ENCODE results near the gene PEX13. TPM values are rescaled to one million over a fixed set of nuclear protein-coding genes. Genes with fewer than 3 reads are reported as not detected.

Gene PEX13
- total and polyA plus RNA-seq, 7 donors: 12.0 to 61.6 (median 19.1) TPM

GRCh38 chr2:61090386-61090921 is 72.9 kb downstream of the PEX13 start:
- Histone ChIP-seq H3K9me3 (peaks cover 0 to 6% (median 0%) of the 10 kb centered on the region in 4 donors), H3K4me3 (no peak overlapping the region), H3K27ac (no peak overlapping the region), H3K36me3 (peaks cover 0 to 39% (median 1%) of the 10 kb centered on the region in 4 donors), H3K4me1 (no peaks in the 10 kb centered on the region), H3K27me3 (no peaks in the 10 kb centered on the region)
- no peak for DNase-seq
- WGBS, 2 donors: 96 to 97% methylated on average over 5 of the region's 5 CpGs
- TF ChIP-seq POLR2AphosphoS5 (IDR thresholded peaks at IDR 0.05): no peak
- TF ChIP-seq EP300 (IDR thresholded peaks at IDR 0.05): no peak
- no peak for TF ChIP-seq POLR2A (IDR thresholded peaks at IDR 0.05)
- TF ChIP-seq CTCF (IDR thresholded peaks at IDR 0.05): no peak
- intact Hi-C loops (cut with DNase I): no loop called here

GRCh38 chr2:61091485-61091884 is 74.0 kb downstream of the PEX13 start:
- intact Hi-C loops (cut with DNase I): no loop called here
- WGBS, 2 donors: 96 to 97% methylated on average over 8 of the region's 8 CpGs
- peaks cover 0 to 29% (median 0%) of the 10 kb centered on the region in 4 donors for H3K36me3 ChIP-seq

GRCh38 chr2:61096438-61096837 is 78.9 kb downstream of the PEX13 start:
- 95 to 97% methylated on average over 3 of the region's 3 CpGs for WGBS, 2 donors
- TF ChIP-seq POLR2AphosphoS5 (IDR thresholded peaks at IDR 0.05) (no peak), POLR2A (IDR thresholded peaks at IDR 0.05) (no peak), EP300 (IDR thresholded peaks at IDR 0.05) (no peak), CTCF (IDR thresholded peaks at IDR 0.05) (no peak)

More at GRCh38 chr2:61091485-61091884, 74.0 kb downstream of the PEX13 start:
- H3K4me3 ChIP-seq: no peak overlapping the region
- no peak overlapping the region for H3K27ac ChIP-seq
- TF ChIP-seq POLR2AphosphoS5 (IDR thresholded peaks at IDR 0.05) (no peak), POLR2A (IDR thresholded peaks at IDR 0.05) (no peak), EP300 (IDR thresholded peaks at IDR 0.05) (no peak), CTCF (IDR thresholded peaks at IDR 0.05) (no peak)
- H3K27me3 ChIP-seq: no peaks in the 10 kb centered on the region
- H3K4me1 ChIP-seq: no peaks in the 10 kb centered on the region
- DNase-seq: no peak
- H3K9me3 ChIP-seq: no peaks in the 10 kb centered on the region

GRCh38 chr2:61100801-61101200 is 83.3 kb downstream of the PEX13 start:
- intact Hi-C loops (cut with DNase I): no loop called here
- 94 to 95% methylated on average over 4 of the region's 4 CpGs for WGBS, 2 donors
- Histone ChIP-seq H3K27ac (no peak overlapping the region), H3K27me3 (no peaks in the 10 kb centered on the region), H3K4me1 (no peaks in the 10 kb centered on the region), H3K9me3 (no peaks in the 10 kb centered on the region), H3K4me3 (no peak overlapping the region), H3K36me3 (no peaks in the 10 kb centered on the region)
- TF ChIP-seq POLR2AphosphoS5 (IDR thresholded peaks at IDR 0.05) (no peak), CTCF (IDR thresholded peaks at IDR 0.05) (no peak), POLR2A (IDR thresholded peaks at IDR 0.05) (no peak), EP300 (IDR thresholded peaks at IDR 0.05) (no peak)
- DNase-seq: no peak

More at GRCh38 chr2:61096438-61096837, 78.9 kb downstream of the PEX13 start:
- Histone ChIP-seq H3K9me3 (no peaks in the 10 kb centered on the region), H3K27ac (no peak overlapping the region), H3K27me3 (no peaks in the 10 kb centered on the region), H3K36me3 (no peaks in the 10 kb centered on the region), H3K4me3 (no peak overlapping the region), H3K4me1 (no peaks in the 10 kb centered on the region)
- no peak for DNase-seq
- intact Hi-C loops (cut with DNase I): no loop called here

Small RNA genes within 50 kb of the gene (small RNA-seq; reads per million reads assigned to genes)
- gene RNA5SP95: 0 reads per million in 3 donors

Other genes with a start within 250 kb of the PEX13 start
- gene REL, start 136.1 kb upstream of the PEX13 start, total RNA-seq: 10 to 100 TPM; 11.0 to 14.7 (median 12.5) TPM
- 10 to 100 TPM in 1 of 3 donors, 1 to 10 TPM in 2; 1.2 to 10.2 (median 2.3) TPM for gene REL, start 136.1 kb upstream of the PEX13 start, polyA plus RNA-seq
- 1 to 10 TPM; 3.1 to 7.6 (median 5.5) TPM for gene PUS10, start 535 bp downstream of the PEX13 start, total RNA-seq
- gene PUS10, start 535 bp downstream of the PEX13 start, polyA plus RNA-seq: 1 to 10 TPM; 4.2 to 8.3 (median 4.6) TPM
- gene SANBR, start 48.2 kb downstream of the PEX13 start, total RNA-seq: 10 to 100 TPM in 3 of 4 donors, 1 to 10 TPM in 1; 3.1 to 18.5 (median 13.5) TPM
- gene SANBR, start 48.2 kb downstream of the PEX13 start, polyA plus RNA-seq: 1 to 10 TPM; 3.0 to 6.5 (median 6.5) TPM
- 10 to 100 TPM; 18.6 to 59.2 (median 31.2) TPM for gene C2orf74, start 144.5 kb downstream of the PEX13 start, total RNA-seq
- gene C2orf74, start 144.5 kb downstream of the PEX13 start, polyA plus RNA-seq: 10 to 100 TPM in 2 of 3 donors, 1 to 10 TPM in 1; 4.4 to 18.6 (median 10.1) TPM

Data from sigmoid colon (tissue), 7 donors.